Effector memory CD4-positive, alpha-beta T cell (primary cell): Measurements from ENCODE around the gene ALLC.

Source experiments
- DNase-seq, 3 donors: peaks; one replicate each; pipeline ENCODE4 v3.0.0-alpha.2; 2020
- H3K27ac ChIP-seq: 2 replicates; pipeline ENCODE4 v1.7.0; 2013; ENCODE audit warnings: mild to moderate bottlenecking, low read length, moderate library complexity; ENCODE audit not compliant: insufficient read depth, poor library complexity, severe bottlenecking
- H3K27me3 ChIP-seq: replicated peaks from 2 replicates; pipeline ENCODE4 v1.7.0; 2013; ENCODE audit warnings: mild to moderate bottlenecking, low read length; ENCODE audit not compliant: insufficient read depth, control insufficient read depth, poor library complexity, severe bottlenecking
- H3K36me3 ChIP-seq: 2 replicates; pipeline ENCODE4 v1.7.0; 2013; ENCODE audit warnings: mild to moderate bottlenecking, low read length, moderate library complexity; ENCODE audit not compliant: control insufficient read depth, insufficient read depth
- H3K4me1 ChIP-seq: 2 replicates; pipeline ENCODE4 v1.7.0; 2013; ENCODE audit warnings: low read length, mild to moderate bottlenecking; ENCODE audit not compliant: control insufficient read depth, insufficient read depth, poor library complexity, severe bottlenecking
- H3K4me3 ChIP-seq: 2 replicates; pipeline ENCODE4 v1.7.0; 2013; ENCODE audit warnings: low read length, low read depth, mild to moderate bottlenecking; ENCODE audit not compliant: insufficient read depth, poor library complexity, severe bottlenecking
- H3K9me3 ChIP-seq: 2 replicates; pipeline ENCODE4 v1.7.0; 2013; ENCODE audit warnings: mild to moderate bottlenecking, low read length, moderate library complexity; ENCODE audit not compliant: control insufficient read depth

Gene ALLC

GRCh38 chr2:3692375-3692774 lies 34.4 kb downstream of the ALLC start:
- H3K4me3 ChIP-seq, result no peak overlapping the region
- H3K27ac ChIP-seq, result no peak overlapping the region
- no peak for DNase-seq
- no peaks in the 10 kb centered on the region for H3K27me3 ChIP-seq
- no peaks in the 10 kb centered on the region for H3K9me3 ChIP-seq
- H3K36me3 ChIP-seq, result no peaks in the 10 kb centered on the region
- H3K4me1 ChIP-seq, result no peaks in the 10 kb centered on the region

- Histone ChIP-seq H3K4me1 (no peaks in the 10 kb centered on the region), H3K4me3 (no peak overlapping the region), H3K9me3 (no peaks in the 10 kb centered on the region), H3K27me3 (no peaks in the 10 kb centered on the region), H3K27ac (no peak overlapping the region), H3K36me3 (no peaks in the 10 kb centered on the region)
- no peak for DNase-seq
Measured at GRCh38 chr2:3696545-3696944, 38.5 kb downstream of the ALLC start.

- Histone ChIP-seq H3K27me3 (no peaks in the 10 kb centered on the region), H3K4me3 (no peak overlapping the region), H3K4me1 (no peaks in the 10 kb centered on the region), H3K9me3 (no peaks in the 10 kb centered on the region), H3K27ac (no peak overlapping the region), H3K36me3 (no peaks in the 10 kb centered on the region)
- DNase-seq, result no peak
Measured at GRCh38 chr2:3701071-3701470, 43.1 kb downstream of the ALLC start.

- H3K36me3 ChIP-seq, result no peaks in the 10 kb centered on the region
- H3K27me3 ChIP-seq, result no peaks in the 10 kb centered on the region
- no peak for DNase-seq
- no peaks in the 10 kb centered on the region for H3K9me3 ChIP-seq
- H3K4me1 ChIP-seq, result no peaks in the 10 kb centered on the region
- H3K27ac ChIP-seq, result no peak within 1 kb of the TSS
- no peak within 1 kb of the TSS for H3K4me3 ChIP-seq
Measured at GRCh38 chr2:3703236-3703756, 45.3 kb downstream of the ALLC start, which contains the start of gene DCDC2C. Gene DCDC2C, plus strand, starts transcription at chr2:3703575. Its CDS starts 177 bp downstream, at chr2:3703752.

GRCh38 chr2:3703757-3704355 lies 45.9 kb downstream of the ALLC start:
- Histone ChIP-seq H3K27me3 (no peaks in the 10 kb centered on the region), H3K27ac (no peak overlapping the region), H3K4me3 (no peak overlapping the region), H3K9me3 (no peaks in the 10 kb centered on the region), H3K4me1 (no peaks in the 10 kb centered on the region), H3K36me3 (no peaks in the 10 kb centered on the region)
- no peak for DNase-seq

- no peaks in the 10 kb centered on the region for H3K27me3 ChIP-seq
- DNase-seq, result no peak
- H3K36me3 ChIP-seq, result no peaks in the 10 kb centered on the region
- H3K4me3 ChIP-seq, result no peak overlapping the region
- no peaks in the 10 kb centered on the region for H3K9me3 ChIP-seq
- no peak overlapping the region for H3K27ac ChIP-seq
- H3K4me1 ChIP-seq, result no peaks in the 10 kb centered on the region
Measured at GRCh38 chr2:3704692-3705091, 46.7 kb downstream of the ALLC start.

- DNase-seq, result no peak
- Histone ChIP-seq H3K9me3 (no peaks in the 10 kb centered on the region), H3K36me3 (no peaks in the 10 kb centered on the region), H3K27ac (no peak overlapping the region), H3K27me3 (no peaks in the 10 kb centered on the region), H3K4me1 (no peaks in the 10 kb centered on the region), H3K4me3 (no peak overlapping the region)
Measured at GRCh38 chr2:3705782-3706181, 47.8 kb downstream of the ALLC start.

GRCh38 chr2:3706892-3707291 lies 48.9 kb downstream of the ALLC start:
- no peaks in the 10 kb centered on the region for H3K27me3 ChIP-seq
- no peaks in the 10 kb centered on the region for H3K36me3 ChIP-seq
- no peak for DNase-seq

GRCh38 chr2:3708576-3708975 lies 50.6 kb downstream of the ALLC start:
- Histone ChIP-seq H3K27ac (no peak overlapping the region), H3K36me3 (no peaks in the 10 kb centered on the region), H3K27me3 (no peaks in the 10 kb centered on the region), H3K4me3 (no peak overlapping the region), H3K9me3 (no peaks in the 10 kb centered on the region), H3K4me1 (no peaks in the 10 kb centered on the region)
- DNase-seq, result no peak

More at GRCh38 chr2:3706892-3707291, 48.9 kb downstream of the ALLC start:
- Histone ChIP-seq H3K27ac (no peak overlapping the region), H3K9me3 (no peaks in the 10 kb centered on the region), H3K4me1 (no peaks in the 10 kb centered on the region), H3K4me3 (no peak overlapping the region)

GRCh38 chr2:3709225-3709624 lies 51.2 kb downstream of the ALLC start:
- H3K27me3 ChIP-seq, result no peaks in the 10 kb centered on the region
- no peak for DNase-seq
- no peaks in the 10 kb centered on the region for H3K4me1 ChIP-seq
- H3K4me3 ChIP-seq, result no peak overlapping the region
- no peak overlapping the region for H3K27ac ChIP-seq
- no peaks in the 10 kb centered on the region for H3K36me3 ChIP-seq
- H3K9me3 ChIP-seq, result no peaks in the 10 kb centered on the region
